RWPE2 (cell line): ENCODE data around the gene TBL1X.

ENCODE experiments used
- ATAC-seq: fragments of 200-7000 bp; cut with Tn5 transposase; 3 replicates; pipeline ENCODE4 v1.9.1; 2021; ENCODE audit warnings: low read depth
- DNase-seq: peaks from one replicate; pipeline ENCODE4 v3.0.0-alpha.2; 2020; ENCODE audit warnings: low spot score
- H3K27ac ChIP-seq: fragments of 450-650 bp; 2 replicates; pipeline ENCODE4 v1.5.1; 2017; ENCODE audit warnings: mild to moderate bottlenecking; ENCODE audit not compliant: poor library complexity, severe bottlenecking
- H3K27me3 ChIP-seq: fragments of 250-450 bp; sonication (Bioruptor Pico); 2 replicates; pipeline ENCODE4 v1.5.1; 2021; ENCODE audit warnings: mild to moderate bottlenecking, moderate library complexity; ENCODE audit not compliant: insufficient read depth, poor library complexity, severe bottlenecking
- H3K36me3 ChIP-seq: fragments of 250-450 bp; sonication (Bioruptor Pico); 2 replicates; pipeline ENCODE4 v1.5.1; 2020; ENCODE audit warnings: low read depth, mild to moderate bottlenecking, moderate library complexity
- H3K4me1 ChIP-seq: fragments of 250-450 bp; sonication (Bioruptor Pico); 2 replicates; pipeline ENCODE4 v1.5.1; 2021; ENCODE audit warnings: mild to moderate bottlenecking, moderate library complexity; ENCODE audit not compliant: insufficient read depth, poor library complexity, severe bottlenecking
- H3K4me3 ChIP-seq: fragments of 250-450 bp; sonication (Bioruptor Pico); 2 replicates; pipeline ENCODE4 v1.5.1; 2021; ENCODE audit warnings: mild to moderate bottlenecking, moderate library complexity; ENCODE audit not compliant: severe bottlenecking
- H3K9me3 ChIP-seq: fragments of 250-450 bp; sonication (Bioruptor Pico); 2 replicates; pipeline ENCODE4 v1.5.1; 2021; ENCODE audit warnings: mild to moderate bottlenecking, moderate library complexity; ENCODE audit not compliant: severe bottlenecking
- CTCF ChIP-seq: fragments of 450-650 bp; IDR thresholded peaks from one replicate; pipeline ENCODE4 v1.5.1; 2017; ENCODE audit warnings: mild to moderate bottlenecking, moderate library complexity; ENCODE audit not compliant: poor library complexity, severe bottlenecking

The TBL1X gene

GRCh38 chrX:9682861-9683260 is 218.0 kb downstream of the TBL1X start:
- Histone ChIP-seq H3K4me1 (no peaks in the 10 kb centered on the region), H3K36me3 (no peaks in the 10 kb centered on the region), H3K27me3 (no peaks in the 10 kb centered on the region), H3K4me3 (no peak overlapping the region), H3K27ac (no peak overlapping the region), H3K9me3 (no peaks in the 10 kb centered on the region)
- TF ChIP-seq CTCF, result no peak
- ATAC-seq, result no peak
- DNase-seq, result no peak

GRCh38 chrX:9683350-9683749 is 218.5 kb downstream of the TBL1X start:
- no peak for TF ChIP-seq CTCF
- Histone ChIP-seq H3K36me3 (no peaks in the 10 kb centered on the region), H3K4me3 (no peak overlapping the region), H3K9me3 (no peaks in the 10 kb centered on the region), H3K27me3 (no peaks in the 10 kb centered on the region), H3K4me1 (no peaks in the 10 kb centered on the region), H3K27ac (no peak overlapping the region)
- DNase-seq, result no peak
- no peak for ATAC-seq

GRCh38 chrX:9687899-9688298 is 223.0 kb downstream of the TBL1X start:
- ATAC-seq (no peak), DNase-seq (no peak)
- Histone ChIP-seq H3K27me3 (no peaks in the 10 kb centered on the region), H3K9me3 (no peaks in the 10 kb centered on the region), H3K27ac (no peak overlapping the region), H3K4me3 (no peak overlapping the region), H3K36me3 (no peaks in the 10 kb centered on the region), H3K4me1 (no peaks in the 10 kb centered on the region)
- no peak for TF ChIP-seq CTCF

- Histone ChIP-seq H3K9me3 (no peaks in the 10 kb centered on the region), H3K27me3 (no peaks in the 10 kb centered on the region), H3K4me1 (no peaks in the 10 kb centered on the region), H3K4me3 (no peak overlapping the region), H3K27ac (no peak overlapping the region), H3K36me3 (no peaks in the 10 kb centered on the region)
- ATAC-seq (no peak), DNase-seq (no peak)
- TF ChIP-seq CTCF, result no peak
Measured at GRCh38 chrX:9688833-9689232, 224.0 kb downstream of the TBL1X start.

GRCh38 chrX:9690046-9690445 is 225.2 kb downstream of the TBL1X start:
- no peak for TF ChIP-seq CTCF
- ATAC-seq (no peak), DNase-seq (no peak)
- Histone ChIP-seq H3K4me3 (no peak overlapping the region), H3K27ac (no peak overlapping the region), H3K4me1 (no peaks in the 10 kb centered on the region), H3K36me3 (no peaks in the 10 kb centered on the region), H3K27me3 (no peaks in the 10 kb centered on the region), H3K9me3 (no peaks in the 10 kb centered on the region)
